HCT116 (cell line): ENCODE results near the gene NUDT22.

Experiments
- ATF3 ChIP-seq: IDR thresholded peaks from 2 replicates; pipeline ENCODE4 v1.6.1; 2012
- CTCF ChIP-seq, 3 experiments: fragments of 200-600 bp in 1 of 3; sonication (generic) in 1 of 3; IDR thresholded peaks in 2 of 3; conservative IDR thresholded peaks in 1 of 3; 2 replicates each; pipeline ENCODE4 v1.5.1; 2012 to 2017; ENCODE audit warnings: low read depth in 2 of 3, low read length in 2 of 3, antibody characterized with exemption in 1 of 3, borderline replicate concordance in 1 of 3, control low read depth in 1 of 3, mild to moderate bottlenecking in 1 of 3, mixed read lengths in 1 of 3, mixed run types in 1 of 3, moderate library complexity in 1 of 3; ENCODE audit not compliant: insufficient read depth in 1 of 3
- EZH2 ChIP-seq: fragments of 200-600 bp; sonication (generic); IDR thresholded peaks from 2 replicates; pipeline ENCODE4 v1.6.1; 2017; ENCODE audit warnings: antibody characterized with exemption, mixed run types
- MAX ChIP-seq: IDR thresholded peaks from 2 replicates; pipeline ENCODE4 v1.6.1; 2012
- POLR2A ChIP-seq: IDR thresholded peaks from 2 replicates; pipeline ENCODE4 v1.7.0; 2011; ENCODE audit warnings: borderline replicate concordance; ENCODE audit not compliant: insufficient read depth, insufficient read length; ENCODE audit errors: extremely low read depth
- RAD21 ChIP-seq: IDR thresholded peaks from 2 replicates; pipeline ENCODE4 v1.6.1; 2012; ENCODE audit warnings: low read depth, mild to moderate bottlenecking
- SIN3A ChIP-seq: IDR thresholded peaks from 2 replicates; pipeline ENCODE4 v1.6.1; 2012; ENCODE audit warnings: low read depth
- TCF7L2 ChIP-seq: IDR thresholded peaks from 2 replicates; pipeline ENCODE4 v1.7.0; 2011; ENCODE audit warnings: borderline replicate concordance, inconsistent platforms; ENCODE audit not compliant: insufficient read depth, insufficient read length; ENCODE audit errors: extremely low read depth
- YY1 ChIP-seq: IDR thresholded peaks from 2 replicates; pipeline ENCODE4 v1.6.1; 2011; ENCODE audit warnings: low read length, low read depth, moderate library complexity, mild to moderate bottlenecking; ENCODE audit not compliant: insufficient replicate concordance; ENCODE audit errors: extremely low read depth

GRCh38 chr11:64209563-64209843, 16.6 kb upstream of the NUDT22 start:
- TF ChIP-seq EZH2 (no peak), MAX (no peak), SIN3A (no peak), CTCF (IDR thresholded peaks at IDR 0.05 in 2 of 3, conservative IDR thresholded peaks at IDR 0.05 in 1 of 3; ENCODE audit: borderline replicate concordance in 1 of 3, insufficient read depth in 1 of 3, low read depth in 2 of 3, low read length in 2 of 3) (no peak), ATF3 (no peak), YY1 (no peak), POLR2A (no peak), TCF7L2 (no peak), RAD21 (no peak)
